NCI-H526 treated with DMSO at 0.1 percent for 48 hours (cell line): ENCODE measurements around the gene EIF4H.
"Not testable (repeated sequence)": the region's sequence is repeated elsewhere in the genome, so short reads cannot be mapped to it uniquely, and the experiment has no call there.

Experiments used
- DNase-seq: peaks from one replicate; lab custom pipeline; 2025; lab: John Stamatoyannopoulos, UW

EIF4H gene

DNA sequence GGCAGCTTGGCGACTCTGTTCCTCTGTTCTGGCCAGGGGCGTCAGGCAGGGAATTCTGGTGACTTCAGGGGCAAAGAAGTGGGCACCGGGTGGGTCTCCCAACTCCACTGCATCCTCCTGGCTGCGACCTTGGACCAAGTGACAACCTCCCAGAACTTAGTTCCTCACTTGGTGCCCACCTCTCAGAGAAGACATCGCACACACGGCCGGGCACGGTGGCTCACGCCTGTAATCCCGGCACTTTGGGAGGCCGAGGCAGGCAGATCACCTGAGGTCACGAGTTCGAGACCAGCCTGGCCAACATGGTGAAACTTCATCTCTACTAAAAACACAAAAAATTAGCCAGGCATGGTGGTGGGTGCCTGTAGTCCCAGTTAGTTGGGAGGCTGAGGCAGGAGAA, 50.8 kb downstream of the EIF4H start:
- DNase-seq: not testable (repeated sequence)

DNA sequence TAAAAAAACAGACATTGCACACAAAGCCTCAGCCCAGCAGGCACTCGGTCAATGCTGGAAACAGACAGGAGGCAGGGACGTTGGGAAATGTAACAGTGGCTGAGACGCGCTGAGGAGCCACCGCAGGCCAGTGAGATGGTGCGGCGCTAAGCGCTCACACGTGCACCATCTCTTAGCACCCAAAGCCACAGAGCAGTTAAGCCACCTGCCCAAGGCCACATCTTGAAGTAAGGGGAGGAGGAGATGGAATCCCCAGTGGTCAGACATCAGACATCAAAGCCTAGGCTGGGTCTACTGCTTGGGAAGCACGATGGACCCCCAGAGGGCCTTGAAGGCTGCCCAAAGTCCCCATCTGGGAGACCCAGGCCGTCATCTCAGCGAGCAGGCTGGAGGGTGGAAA, 51.2 kb downstream of the EIF4H start:
- DNase-seq: no peak

DNA sequence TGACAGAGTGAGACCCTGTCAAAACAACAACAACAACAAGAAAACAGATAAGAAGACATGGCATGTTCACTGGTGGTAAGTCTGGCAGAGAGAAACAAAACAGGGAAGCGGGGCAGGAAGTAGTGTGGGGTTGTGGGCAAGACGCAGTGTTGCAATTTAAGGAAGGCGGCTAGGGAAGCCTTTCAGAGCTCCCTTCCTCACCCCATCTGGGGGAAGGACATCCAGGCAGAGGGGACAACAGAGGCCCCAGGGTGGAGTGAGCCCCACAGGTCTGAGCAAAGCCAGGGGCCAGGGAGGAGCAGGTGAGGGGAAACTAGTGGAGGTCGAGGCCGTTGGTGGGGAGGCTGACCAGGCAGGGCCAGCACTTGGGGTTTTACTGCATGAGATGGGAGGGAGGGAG, 52.5 kb downstream of the EIF4H start:
- DNase-seq: no peak

DNA sequence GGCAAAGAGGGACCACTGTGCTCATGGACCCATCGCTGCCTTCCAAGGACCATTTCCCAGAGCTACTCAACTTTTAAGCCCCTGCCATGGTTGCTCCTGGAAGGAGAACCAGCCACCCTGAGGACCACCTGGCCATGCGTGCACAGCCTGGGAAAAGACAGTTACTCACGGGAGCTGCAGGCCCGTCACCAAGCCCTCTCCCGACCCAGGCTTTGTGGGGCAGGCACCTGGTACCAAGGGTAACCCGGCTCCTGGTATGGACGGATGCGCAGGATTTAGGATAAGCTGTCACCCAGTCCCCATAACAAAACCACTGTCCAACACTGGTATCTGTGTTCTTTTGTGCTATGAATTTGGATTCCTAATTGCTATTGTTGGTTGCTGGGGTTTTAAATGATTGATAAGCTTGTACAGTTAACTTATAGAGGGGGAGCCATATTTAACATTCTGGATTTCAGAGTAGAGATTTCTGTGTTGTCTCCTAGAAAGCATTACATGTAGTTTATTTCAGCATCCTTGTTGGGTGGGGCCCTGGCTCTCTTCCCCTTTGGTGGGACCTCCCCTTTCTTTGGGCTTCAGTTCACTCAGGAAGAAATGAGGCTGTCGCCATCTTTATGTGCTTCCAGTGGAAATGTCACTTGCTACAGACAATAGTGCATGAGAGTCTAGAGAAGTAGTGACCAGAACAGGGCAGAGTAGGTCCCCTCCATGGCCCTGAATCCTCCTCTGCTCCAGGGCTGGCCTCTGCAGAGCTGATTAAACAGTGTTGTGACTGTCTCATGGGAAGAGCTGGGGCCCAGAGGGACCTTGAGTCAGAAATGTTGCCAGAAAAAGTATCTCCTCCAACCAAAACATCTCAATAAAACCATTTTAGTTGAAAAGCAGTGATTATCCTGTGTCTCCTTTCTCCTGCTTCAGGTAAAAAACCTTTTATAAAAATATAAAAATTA, 55.1 kb downstream of the EIF4H start:
- DNase-seq: no peak

DNA sequence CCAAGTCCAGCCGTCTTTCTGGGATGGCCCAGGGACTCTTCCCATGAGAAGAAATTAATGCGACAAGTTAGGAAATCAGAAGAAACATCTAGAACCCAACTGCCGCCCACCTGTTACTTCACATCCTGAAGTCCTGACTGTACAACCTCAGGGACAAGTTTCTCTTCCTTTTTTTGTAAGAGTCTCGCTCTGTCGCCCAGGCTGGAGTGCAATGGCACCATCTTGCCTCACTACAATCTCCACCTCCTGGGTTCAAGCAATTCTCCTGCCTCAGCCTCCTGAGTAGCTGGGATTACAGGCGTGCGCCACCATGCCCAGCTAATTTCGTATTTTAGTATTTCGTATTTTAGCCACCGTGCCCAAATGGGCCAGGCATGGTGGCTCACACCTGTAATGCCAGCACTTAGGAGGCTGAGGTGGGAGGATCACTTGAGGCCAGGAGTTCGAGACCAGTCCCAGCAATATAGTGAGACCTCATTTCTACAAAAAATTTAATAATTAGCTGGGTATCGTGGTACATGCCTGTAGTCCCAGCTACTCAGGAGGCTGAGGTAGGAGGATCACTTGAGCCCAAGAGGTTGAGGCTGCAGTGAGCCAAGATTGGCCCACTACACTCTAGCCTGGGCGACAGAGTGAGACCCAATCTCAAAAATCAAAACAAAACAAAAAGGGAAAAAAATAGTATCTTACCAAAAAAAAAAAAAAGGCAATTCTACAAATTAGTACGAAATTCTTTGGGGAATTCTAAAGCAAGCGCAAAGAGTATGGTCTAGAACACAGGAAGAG, 56.5 kb downstream of the EIF4H start:
- no peak for DNase-seq

DNA sequence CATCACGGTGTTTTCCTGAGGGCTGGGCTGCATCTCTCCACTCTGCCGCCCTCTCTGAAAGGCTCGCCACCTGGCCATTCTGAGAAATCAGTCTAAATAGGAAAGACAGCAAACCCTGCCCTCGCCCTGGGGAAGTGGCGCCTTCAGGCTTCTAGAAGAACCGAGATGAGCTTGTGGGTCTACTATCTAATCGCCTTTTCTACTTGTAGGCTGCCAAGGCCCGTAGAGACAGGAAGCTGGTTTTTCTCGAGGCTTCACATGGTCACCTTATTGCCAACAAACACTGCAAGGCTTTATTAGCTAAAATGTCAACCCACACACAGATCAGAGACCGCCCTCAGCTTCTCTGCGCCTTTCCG, 57.1 kb downstream of the EIF4H start:
- no peak for DNase-seq

DNA sequence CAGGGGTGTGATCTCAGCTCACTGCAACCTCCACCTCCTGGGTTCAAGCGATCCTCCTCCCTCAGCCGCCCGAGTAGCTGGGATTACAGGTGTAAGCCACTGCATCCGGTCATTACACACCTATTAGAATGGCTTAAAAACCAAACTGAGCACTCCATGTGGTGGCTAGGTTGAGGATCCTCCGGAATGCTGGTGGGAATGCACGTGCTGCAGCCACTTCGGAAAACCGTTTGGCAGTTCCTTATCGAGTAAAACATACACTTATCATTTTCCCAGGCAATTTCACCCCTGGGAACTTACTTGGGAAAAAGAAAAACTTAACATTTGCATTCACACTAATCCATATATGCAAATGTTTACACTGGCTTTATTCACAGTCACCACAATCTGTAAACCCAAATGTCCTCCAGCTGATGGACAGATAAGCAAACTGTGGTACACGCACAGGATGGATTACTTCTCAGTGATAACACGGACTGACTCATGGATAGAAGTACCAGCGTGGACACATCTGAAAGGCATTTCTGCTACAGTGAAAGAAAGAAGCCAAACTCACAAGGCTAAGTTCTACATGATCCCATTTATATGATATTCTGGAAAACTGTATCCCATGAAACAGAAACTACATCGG, 59.6 kb downstream of the EIF4H start:
- DNase-seq: peak; percentile 54

DNA sequence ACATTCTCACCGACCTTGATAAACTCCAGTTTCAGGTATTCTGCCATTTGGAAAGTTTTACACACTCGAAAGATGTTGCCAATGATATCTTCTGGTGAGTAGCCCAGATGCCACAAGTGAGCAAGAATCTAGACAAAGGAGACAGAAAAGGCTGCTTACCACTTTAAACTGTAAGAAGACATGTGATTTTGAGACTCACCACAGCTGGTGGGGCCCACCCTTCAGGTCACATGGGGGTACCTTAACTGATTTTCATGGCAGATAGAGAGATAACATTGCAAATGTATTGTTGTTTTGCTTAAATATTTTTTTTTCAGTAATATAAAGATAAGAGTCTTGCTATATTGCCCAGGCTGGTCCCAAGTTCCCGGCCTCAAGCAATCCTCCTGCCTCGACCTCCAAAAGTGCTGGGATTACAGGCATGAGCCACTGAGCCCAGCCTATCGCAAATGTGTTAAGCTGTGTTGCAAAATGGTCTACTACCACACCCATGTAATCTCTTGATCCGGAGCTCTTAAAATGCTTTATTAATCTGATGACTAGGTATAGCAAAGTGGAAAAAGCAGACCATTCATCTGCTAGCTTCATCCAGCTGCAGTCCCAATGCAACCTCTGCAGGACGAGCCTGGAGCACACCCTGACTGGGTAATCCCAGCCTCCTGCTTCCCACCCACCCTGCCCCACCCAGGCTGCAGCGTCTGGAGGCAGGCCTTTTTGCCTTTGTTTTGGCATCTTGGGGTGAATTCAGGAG, 61.5 kb downstream of the EIF4H start:
- no peak for DNase-seq

DNA sequence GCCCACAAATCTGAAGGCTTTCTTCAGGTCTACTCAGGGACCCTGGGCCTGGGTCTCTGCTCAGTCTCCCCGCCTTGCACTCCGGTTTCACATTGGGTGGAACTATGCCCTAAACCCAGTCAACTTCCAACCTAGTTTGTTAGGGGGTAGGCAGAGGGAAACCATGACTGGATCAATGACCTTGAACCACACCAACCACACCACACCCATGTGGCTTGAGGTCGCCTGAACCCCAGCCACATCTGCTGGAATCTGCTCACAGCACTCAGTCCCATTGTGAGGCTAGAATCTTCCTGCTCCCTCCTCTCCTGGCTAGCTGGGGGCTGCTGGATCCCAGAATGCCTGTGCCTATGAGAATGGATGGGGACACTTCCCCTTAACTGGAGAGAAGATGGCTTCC, 62.1 kb downstream of the EIF4H start:
- no peak for DNase-seq

DNA sequence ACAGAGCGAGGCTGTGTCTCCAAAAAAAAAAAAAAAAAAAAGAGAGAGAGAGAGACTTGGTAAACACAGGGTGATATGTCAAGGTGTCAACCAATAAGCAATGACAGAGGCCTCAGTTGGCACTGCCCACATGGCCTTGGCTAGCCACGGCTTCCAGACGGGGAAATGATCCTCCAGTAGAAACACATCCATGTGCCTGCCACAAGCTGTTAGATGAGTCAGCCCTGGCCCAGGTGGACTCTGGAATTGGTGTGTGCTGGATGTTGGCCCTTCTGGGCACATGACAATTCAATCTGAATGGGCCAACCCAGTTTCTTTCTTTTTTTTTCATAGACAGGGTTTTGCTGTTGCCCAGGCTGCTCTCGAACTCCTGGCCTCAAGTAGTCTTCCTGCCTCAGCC, 66.3 kb downstream of the EIF4H start:
- DNase-seq: no peak

DNA sequence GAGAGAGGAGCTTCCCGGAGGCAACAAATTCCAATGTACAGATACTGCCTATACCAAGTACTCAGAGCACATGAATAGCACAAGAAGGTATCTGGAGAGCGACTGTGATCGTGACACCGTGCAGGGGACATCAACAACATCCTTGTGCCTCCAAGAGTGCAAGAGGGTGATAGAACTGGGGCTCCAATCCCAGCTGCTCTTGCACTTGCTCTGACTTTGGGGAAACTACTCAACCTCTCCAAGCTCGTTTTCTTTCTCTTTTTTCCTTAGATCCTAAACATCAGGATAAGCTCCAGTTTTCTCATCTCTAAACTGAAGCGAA, 67.9 kb downstream of the EIF4H start:
- DNase-seq: no peak

DNA sequence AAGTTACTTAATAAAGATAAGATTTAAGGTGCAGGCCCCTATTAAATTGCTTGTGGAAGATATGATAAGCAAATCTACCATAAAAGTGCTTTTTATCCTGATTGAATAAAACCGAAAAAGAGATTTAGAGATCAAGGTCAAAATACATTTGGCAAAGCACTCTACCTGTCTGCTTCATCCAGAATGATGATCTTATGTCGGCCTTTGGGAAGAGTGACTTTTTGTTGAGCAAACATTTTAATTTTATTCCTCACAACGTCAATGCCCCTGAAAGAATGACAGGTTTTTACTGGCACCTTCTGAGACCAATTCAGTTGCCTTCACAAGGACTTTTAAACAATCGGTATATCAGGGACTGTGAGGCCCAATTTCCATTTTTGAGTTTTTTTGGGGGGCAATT, 72.3 kb downstream of the EIF4H start:
- DNase-seq: no peak
